H9 (cell line): ENCODE measurements around the gene FNDC3B. TPM values are rescaled to one million over a fixed set of nuclear protein-coding genes. Genes with fewer than 3 reads are reported as not detected.

Source experiments
- DNase-seq: peaks from one replicate; pipeline ENCODE4 v3.0.0-alpha.2; 2017
- H2AFZ ChIP-seq: one replicate; pipeline ENCODE4 v1.6.1; 2013; ENCODE audit warnings: mild to moderate bottlenecking, low read length, control low read depth, moderate library complexity
- H2AK5ac ChIP-seq: 2 replicates; pipeline ENCODE4 v1.6.1; 2013; ENCODE audit warnings: low read length, control low read depth, mixed read lengths; ENCODE audit not compliant: insufficient read length
- H2BK120ac ChIP-seq: one replicate; pipeline ENCODE4 v1.6.1; 2013; ENCODE audit warnings: low read depth, mild to moderate bottlenecking, low read length, control low read depth, inconsistent platforms; ENCODE audit not compliant: poor library complexity, severe bottlenecking
- H2BK12ac ChIP-seq: 2 replicates; pipeline ENCODE4 v1.6.1; 2013; ENCODE audit warnings: low read length, control low read depth, mixed read lengths, low read depth; ENCODE audit not compliant: insufficient read length
- H2BK15ac ChIP-seq: 2 replicates; pipeline ENCODE4 v1.6.1; 2013; ENCODE audit warnings: low read depth, low read length, control low read depth
- H2BK20ac ChIP-seq: one replicate; pipeline ENCODE4 v1.6.1; 2013; ENCODE audit warnings: low read depth, mild to moderate bottlenecking, low read length, control low read depth, inconsistent platforms; ENCODE audit not compliant: poor library complexity, severe bottlenecking
- H2BK5ac ChIP-seq: 2 replicates; pipeline ENCODE4 v1.6.1; 2013; ENCODE audit warnings: low read length, control low read depth, mixed read lengths; ENCODE audit not compliant: insufficient read length
- H3K14ac ChIP-seq: 2 replicates; pipeline ENCODE4 v1.6.1; 2013; ENCODE audit warnings: low read length, control low read depth; ENCODE audit not compliant: insufficient read depth
- H3K18ac ChIP-seq: 2 replicates; pipeline ENCODE4 v1.6.1; 2013; ENCODE audit warnings: low read depth, mild to moderate bottlenecking, mixed read lengths, low read length, control low read depth; ENCODE audit not compliant: insufficient read length
- H3K23ac ChIP-seq: 2 replicates; pipeline ENCODE4 v1.6.1; 2013; ENCODE audit warnings: low read length, control low read depth, mixed read lengths, low read depth; ENCODE audit not compliant: insufficient read length
- H3K23me2 ChIP-seq: 2 replicates; pipeline ENCODE4 v1.6.1; 2013; ENCODE audit warnings: low read depth, mild to moderate bottlenecking, mixed read lengths, low read length, control low read depth; ENCODE audit not compliant: insufficient read length, poor library complexity, severe bottlenecking
- H3K27ac ChIP-seq: 2 replicates; pipeline ENCODE4 v1.5.1; 2013; ENCODE audit warnings: low read length, control low read depth, mixed read lengths, low read depth; ENCODE audit not compliant: insufficient read length
- H3K27me3 ChIP-seq: 2 replicates; pipeline ENCODE4 v1.6.1; 2013; ENCODE audit warnings: low read length, control low read depth, inconsistent platforms; ENCODE audit not compliant: insufficient read depth
- H3K4ac ChIP-seq: 2 replicates; pipeline ENCODE4 v1.6.1; 2013; ENCODE audit warnings: low read depth, mild to moderate bottlenecking, control low read depth, inconsistent platforms, low read length, moderate library complexity
- H3K4me1 ChIP-seq: 2 replicates; pipeline ENCODE4 v1.6.1; 2013; ENCODE audit warnings: low read length, control low read depth, inconsistent platforms; ENCODE audit not compliant: insufficient read depth
- H3K4me2 ChIP-seq: 2 replicates; pipeline ENCODE4 v1.6.1; 2013; ENCODE audit warnings: low read length, control low read depth, mixed read lengths; ENCODE audit not compliant: insufficient read length, insufficient read depth
- H3K56ac ChIP-seq: 2 replicates; pipeline ENCODE4 v1.6.1; 2013; ENCODE audit warnings: low read depth, mild to moderate bottlenecking, mixed read lengths, low read length, control low read depth; ENCODE audit not compliant: insufficient read length
- H3K79me1 ChIP-seq: 2 replicates; pipeline ENCODE4 v1.6.1; 2013; ENCODE audit warnings: low read depth, mild to moderate bottlenecking, moderate library complexity, low read length, control low read depth, inconsistent platforms; ENCODE audit not compliant: insufficient read depth, poor library complexity, severe bottlenecking
- H3K79me2 ChIP-seq: 2 replicates; pipeline ENCODE4 v1.6.1; 2013; ENCODE audit warnings: low read length, control low read depth, inconsistent platforms; ENCODE audit not compliant: insufficient read depth
- H3K9ac ChIP-seq: 2 replicates; pipeline ENCODE4 v1.6.1; 2013; ENCODE audit warnings: low read length, control low read depth, mixed read lengths; ENCODE audit not compliant: insufficient read length; ENCODE audit errors: extremely low read depth
- H3K9me3 ChIP-seq: one replicate; pipeline ENCODE4 v1.6.1; 2013; ENCODE audit warnings: low read depth, low read length, inconsistent platforms; ENCODE audit not compliant: control insufficient read depth
- H3T11ph ChIP-seq: one replicate; pipeline ENCODE4 v1.6.1; 2013; ENCODE audit warnings: mild to moderate bottlenecking, low read length, control low read depth, inconsistent platforms
- H4K20me1 ChIP-seq: one replicate; pipeline ENCODE4 v1.6.1; 2013; ENCODE audit not compliant: control insufficient read depth, insufficient read length, insufficient read depth
- H4K5ac ChIP-seq: 2 replicates; pipeline ENCODE4 v1.6.1; 2013; ENCODE audit warnings: low read depth, mild to moderate bottlenecking, mixed read lengths, low read length, control low read depth; ENCODE audit not compliant: insufficient read length
- H4K8ac ChIP-seq: replicated peaks from 2 replicates; pipeline ENCODE4 v1.6.1; 2013; ENCODE audit warnings: low read length, control low read depth, mixed read lengths, low read depth; ENCODE audit not compliant: insufficient read length
- H4K91ac ChIP-seq: 2 replicates; pipeline ENCODE4 v1.6.1; 2013; ENCODE audit warnings: low read depth, mild to moderate bottlenecking, moderate library complexity, mixed read lengths, low read length, control low read depth; ENCODE audit not compliant: insufficient read length
- H3K27ac Mint-ChIP-seq, 3 experiments: 2 replicates in 2 of 3; 3 replicates in 1 of 3; pipeline ENCODE4 v1.8.0; 2020 to 2021; ENCODE audit warnings: mixed read lengths in 3 of 3, mild to moderate bottlenecking in 1 of 3, moderate library complexity in 1 of 3
- H3K27me3 Mint-ChIP-seq: 2 replicates; pipeline ENCODE4 v1.8.0; 2021; ENCODE audit warnings: low read depth, mild to moderate bottlenecking, moderate library complexity, mixed read lengths
- H3K36me3 Mint-ChIP-seq, 3 experiments: 2 replicates in 2 of 3; 3 replicates in 1 of 3; pipeline ENCODE4 v1.8.0; 2020 to 2021; ENCODE audit warnings: low read depth in 3 of 3, mixed read lengths in 3 of 3; ENCODE audit not compliant: insufficient read depth in 1 of 3
- H3K4me1 Mint-ChIP-seq, 2 experiments: 2 replicates each; pipeline ENCODE4 v1.8.0; 2020; ENCODE audit warnings: mixed read lengths in 2 of 2
- H3K4me3 Mint-ChIP-seq, 2 experiments: 2 replicates in 1 of 2; 3 replicates in 1 of 2; pipeline ENCODE4 v1.8.0; 2020 to 2021; ENCODE audit warnings: mild to moderate bottlenecking in 2 of 2, mixed read lengths in 2 of 2, moderate library complexity in 1 of 2
- H3K9me3 Mint-ChIP-seq, 2 experiments: 2 replicates in 1 of 2; 3 replicates in 1 of 2; pipeline ENCODE4 v1.8.0; 2020; ENCODE audit warnings: mild to moderate bottlenecking in 2 of 2, mixed read lengths in 2 of 2, moderate library complexity in 1 of 2
- total RNA-seq: library from RNA; stranded (reverse); gene quantifications from 2 replicates; pipeline ENCODE4 v1.2.1, GENCODE V29; 2021
- TF ChIP-seq, protein P1 (sequence below): fragments of 200-600 bp; sonication (generic); conservative IDR thresholded peaks from 3 replicates; pipeline ENCODE4 v1.8.0; 2021; ENCODE audit warnings: antibody characterized with exemption, mild to moderate bottlenecking

The FNDC3B gene
- total RNA-seq, 1 experiment from 2014 or later: 43.8 TPM

DNA sequence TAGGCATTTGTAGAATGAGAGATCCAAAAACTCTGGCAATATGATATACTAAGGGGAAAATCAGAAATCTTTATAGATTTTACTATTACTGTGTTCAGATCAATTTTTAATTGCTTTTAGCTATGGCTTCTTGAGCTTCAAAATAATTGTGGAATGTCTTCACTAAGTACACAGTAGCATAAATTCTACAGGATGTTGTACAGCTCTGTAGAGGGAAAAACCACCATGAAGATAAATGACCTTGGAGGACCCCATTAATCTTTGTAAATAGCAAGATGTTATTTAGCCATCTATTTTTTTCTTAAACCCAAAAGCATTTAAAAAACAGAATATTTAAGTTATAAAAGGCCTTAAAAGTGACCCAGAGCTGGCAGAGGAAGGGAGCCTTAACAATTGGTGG, 43.9 kb upstream of the FNDC3B start:
- H2BK5ac ChIP-seq: no peak overlapping the region
- H4K5ac ChIP-seq: no peak overlapping the region
- H3K18ac ChIP-seq: no peak overlapping the region
- no peak overlapping the region for H4K91ac ChIP-seq
- DNase-seq: no peak
- no peaks in the 10 kb centered on the region for H3K4me1 Mint-ChIP-seq
- peaks cover 0 to 2% of the 10 kb centered on the region in 2 experiments; a peak in 4 of 5 replicates for H3K9me3 Mint-ChIP-seq
- no peak overlapping the region for H2AK5ac ChIP-seq
- no peak overlapping the region for H2BK20ac ChIP-seq
- no peak overlapping the region for H3K23ac ChIP-seq
- H3K56ac ChIP-seq: no peak overlapping the region
- H2AFZ ChIP-seq: no peak overlapping the region
- no peak overlapping the region for H4K8ac ChIP-seq
- H2BK15ac ChIP-seq: no peak overlapping the region
- H4K20me1 ChIP-seq: no peaks in the 10 kb centered on the region
- H3T11ph ChIP-seq: no peak overlapping the region
- no peaks in the 10 kb centered on the region for H3K27me3 Mint-ChIP-seq
- no peaks in the 10 kb centered on the region for H3K9me3 ChIP-seq
- H3K14ac ChIP-seq: no peak overlapping the region
- peaks cover 1 to 12% (median 7%) of the 10 kb centered on the region in 3 experiments; a peak in 5 of 7 replicates for H3K36me3 Mint-ChIP-seq
- H3K4me2 ChIP-seq: no peak overlapping the region
- no peak overlapping the region for H2BK12ac ChIP-seq
- TF ChIP-seq, protein P1, sequence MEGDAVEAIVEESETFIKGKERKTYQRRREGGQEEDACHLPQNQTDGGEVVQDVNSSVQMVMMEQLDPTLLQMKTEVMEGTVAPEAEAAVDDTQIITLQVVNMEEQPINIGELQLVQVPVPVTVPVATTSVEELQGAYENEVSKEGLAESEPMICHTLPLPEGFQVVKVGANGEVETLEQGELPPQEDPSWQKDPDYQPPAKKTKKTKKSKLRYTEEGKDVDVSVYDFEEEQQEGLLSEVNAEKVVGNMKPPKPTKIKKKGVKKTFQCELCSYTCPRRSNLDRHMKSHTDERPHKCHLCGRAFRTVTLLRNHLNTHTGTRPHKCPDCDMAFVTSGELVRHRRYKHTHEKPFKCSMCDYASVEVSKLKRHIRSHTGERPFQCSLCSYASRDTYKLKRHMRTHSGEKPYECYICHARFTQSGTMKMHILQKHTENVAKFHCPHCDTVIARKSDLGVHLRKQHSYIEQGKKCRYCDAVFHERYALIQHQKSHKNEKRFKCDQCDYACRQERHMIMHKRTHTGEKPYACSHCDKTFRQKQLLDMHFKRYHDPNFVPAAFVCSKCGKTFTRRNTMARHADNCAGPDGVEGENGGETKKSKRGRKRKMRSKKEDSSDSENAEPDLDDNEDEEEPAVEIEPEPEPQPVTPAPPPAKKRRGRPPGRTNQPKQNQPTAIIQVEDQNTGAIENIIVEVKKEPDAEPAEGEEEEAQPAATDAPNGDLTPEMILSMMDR: no peak
- H3K4me3 Mint-ChIP-seq: no peak overlapping the region
- H3K27ac Mint-ChIP-seq: no peak overlapping the region
- H3K27ac ChIP-seq: no peak overlapping the region
- H3K4me1 ChIP-seq: no peaks in the 10 kb centered on the region
- H2BK120ac ChIP-seq: no peak overlapping the region
- no peaks in the 10 kb centered on the region for H3K27me3 ChIP-seq
- no peaks in the 10 kb centered on the region for H3K79me1 ChIP-seq
- no peak overlapping the region for H3K9ac ChIP-seq
- H3K23me2 ChIP-seq: no peaks in the 10 kb centered on the region
- H3K4ac ChIP-seq: no peak overlapping the region
- H3K79me2 ChIP-seq: no peaks in the 10 kb centered on the region
